HepG2 (cell line): ENCODE results near the gene LAMB2. TPM values are rescaled to one million over a fixed set of nuclear protein-coding genes. Genes with fewer than 3 reads are reported as not detected.
A peak's percentile ranks its signal among the peaks of the same experiment; 100 is the strongest.

ENCODE experiments used
- ATRX ChIP-seq: sonication (generic); formaldehyde crosslinking; IDR thresholded peaks from 2 replicates; pipeline ENCODE4 v1.4.0; 2020; ENCODE audit warnings: missing genetic modification reagents, borderline replicate concordance
- BCL6 ChIP-seq: IDR thresholded peaks from 2 replicates; pipeline ENCODE4 v1.6.1; 2016; ENCODE audit warnings: missing genetic modification reagents, missing compliant biosample characterization
- CBFB ChIP-seq: sonication (generic); formaldehyde crosslinking; IDR thresholded peaks from 2 replicates; pipeline ENCODE4 v1.4.0; 2020; ENCODE audit warnings: missing genetic modification reagents
- FOSL2 ChIP-seq: sonication (generic); formaldehyde crosslinking; IDR thresholded peaks from 2 replicates; pipeline ENCODE4 v1.4.0; 2020; ENCODE audit warnings: missing genetic modification reagents
- FOXP1 ChIP-seq, 2 experiments: fragments of 450-650 bp in 1 of 2; IDR thresholded peaks; 2 replicates each; pipeline ENCODE4 v1.6.1; 2017 to 2018; ENCODE audit warnings: antibody characterized with exemption in 1 of 2
- GPBP1L1 ChIP-seq: sonication (generic); formaldehyde crosslinking; IDR thresholded peaks from 2 replicates; pipeline ENCODE4 v1.5.0; 2020; ENCODE audit warnings: mild to moderate bottlenecking, missing genetic modification reagents
- GZF1 ChIP-seq: sonication (generic); formaldehyde crosslinking; IDR thresholded peaks from 2 replicates; pipeline ENCODE4 v1.5.1; 2020; ENCODE audit warnings: mild to moderate bottlenecking, missing genetic modification reagents
- NBN ChIP-seq: fragments of 450-650 bp; conservative IDR thresholded peaks from 2 replicates; pipeline ENCODE4 v1.6.1; 2017
- NFKB2 ChIP-seq: sonication (generic); formaldehyde crosslinking; IDR thresholded peaks from 2 replicates; pipeline ENCODE4 v1.4.0; 2020; ENCODE audit warnings: missing genetic modification reagents, borderline replicate concordance
- PBX3 ChIP-seq: sonication (generic); formaldehyde crosslinking; IDR thresholded peaks from 2 replicates; pipeline ENCODE4 v1.8.1; 2023; ENCODE audit warnings: missing genetic modification reagents, inconsistent platforms, borderline replicate concordance
- SAFB2 ChIP-seq: sonication (generic); formaldehyde crosslinking; IDR thresholded peaks from 2 replicates; pipeline ENCODE4 v1.5.1; 2020; ENCODE audit warnings: missing genetic modification reagents, low read depth, mild to moderate bottlenecking, borderline replicate concordance
- ZBTB39 ChIP-seq: sonication (generic); formaldehyde crosslinking; IDR thresholded peaks from 2 replicates; pipeline ENCODE4 v1.5.0; 2020; ENCODE audit warnings: missing genetic modification reagents
- ZBTB44 ChIP-seq: sonication (generic); formaldehyde crosslinking; IDR thresholded peaks from 2 replicates; pipeline ENCODE4 v1.4.0; 2020; ENCODE audit warnings: missing genetic modification reagents
- ZFAT ChIP-seq: sonication (generic); formaldehyde crosslinking; conservative IDR thresholded peaks from 2 replicates; pipeline ENCODE4 v1.8.1; 2023; ENCODE audit warnings: missing genetic modification reagents, inconsistent platforms
- ZIK1 ChIP-seq: sonication (generic); formaldehyde crosslinking; IDR thresholded peaks from 2 replicates; pipeline ENCODE4 v1.5.0; 2020; ENCODE audit warnings: mild to moderate bottlenecking, low read depth, missing genetic modification reagents, borderline replicate concordance
- ZNF143 ChIP-seq: sonication (generic); formaldehyde crosslinking; IDR thresholded peaks from 2 replicates; pipeline ENCODE4 v1.4.0; 2020; ENCODE audit warnings: missing genetic modification reagents
- ZNF276 ChIP-seq: sonication (generic); formaldehyde crosslinking; IDR thresholded peaks from 2 replicates; pipeline ENCODE4 v1.4.0; 2020; ENCODE audit warnings: mild to moderate bottlenecking, low read depth, missing genetic modification reagents
- ZNF33B ChIP-seq: sonication (generic); formaldehyde crosslinking; IDR thresholded peaks from 2 replicates; pipeline ENCODE4 v1.5.1; 2020; ENCODE audit warnings: mild to moderate bottlenecking, missing genetic modification reagents
- ZNF564 ChIP-seq: sonication (generic); formaldehyde crosslinking; IDR thresholded peaks from 2 replicates; pipeline ENCODE4 v1.8.1; 2023; ENCODE audit warnings: mild to moderate bottlenecking, missing genetic modification reagents
- ZNF724P ChIP-seq: sonication (generic); formaldehyde crosslinking; IDR thresholded peaks from 2 replicates; pipeline ENCODE4 v1.8.0; 2022; ENCODE audit warnings: missing genetic modification reagents, borderline replicate concordance
- ZNF850 ChIP-seq: sonication (generic); formaldehyde crosslinking; conservative IDR thresholded peaks from 2 replicates; pipeline ENCODE4 v1.9.0; 2021; ENCODE audit warnings: mild to moderate bottlenecking, missing genetic modification reagents
- polyA plus RNA-seq, 8 experiments: library from polyadenylated mRNA; depleted of rRNA in 3 of 8; stranded (reverse) in 7 of 8; unstranded in 1 of 8; fragments of >200 nt; fragmentation: Illumina TruSeq in 4 of 8; extraction: Trizol in 4 of 8; gene quantifications; 2 replicates each; pipeline versions ENCODE4 v1.2.1 to v1.2.3, GENCODE V29; 2011 to 2016; ENCODE audit warnings: low read depth in 4 of 8, missing spikeins in 1 of 8, mixed read lengths in 1 of 8; ENCODE audit not compliant: insufficient read depth in 1 of 8
- total RNA-seq, 5 experiments: library from RNA; depleted of rRNA; stranded (reverse); fragments of >200 nt; fragmentation: Illumina TruSeq; extraction: Trizol; gene quantifications; 2 replicates each; pipeline ENCODE4 v1.2.3, GENCODE V29; 2016; ENCODE audit warnings: low read depth in 1 of 5

The LAMB2 gene
- total and polyA plus RNA-seq, 2 of the 13 experiments (the other 11 are each of a cell fraction or from before 2014, with no cell fraction given): 208 to 443 TPM

GRCh38 chr3:49165771-49166751, 33.2 kb upstream of the LAMB2 start, which contains the start of gene CCDC71 (continued):
- peak; percentile 4; the same call in 1 of the 2 replicates for TF ChIP-seq NFKB2 (CRISPR knock-in tag)
- TF ChIP-seq ZNF724P: no peak; the same call in 1 of the 2 replicates
- TF ChIP-seq ATRX (CRISPR knock-in tag): no peak
- TF ChIP-seq PBX3 (CRISPR knock-in tag): no peak
- TF ChIP-seq NBN: no peak
- no peak for TF ChIP-seq ZNF850 (CRISPR knock-in tag)
- no peak for TF ChIP-seq ZNF143 (CRISPR knock-in tag)
- no peak for TF ChIP-seq ZNF276
- no peak for TF ChIP-seq BCL6 (CRISPR knock-in tag)
- no peak; the same call in 1 of the 2 replicates for TF ChIP-seq CBFB
- no peak for TF ChIP-seq GZF1 (CRISPR knock-in tag)
- no peak for TF ChIP-seq ZNF33B (CRISPR knock-in tag)
- 0 out of 2 replicates have a peak, but pooled peaks have one; percentile 7 for TF ChIP-seq ZNF564
- no peak for TF ChIP-seq GPBP1L1
- no peak; the same call in 1 of the 2 replicates for TF ChIP-seq ZBTB39 (CRISPR knock-in tag)
- TF ChIP-seq FOXP1 (IDR thresholded peaks at IDR 0.05): no peak
- TF ChIP-seq FOXP1 (CRISPR knock-in tag; IDR thresholded peaks at IDR 0.05): no peak
- no peak for TF ChIP-seq ZFAT (CRISPR knock-in tag)
- TF ChIP-seq SAFB2 (CRISPR knock-in tag): no peak
- no peak for TF ChIP-seq FOSL2
- TF ChIP-seq ZIK1: no peak
- TF ChIP-seq ZBTB44: no peak
